Stromal cell of bone marrow (primary cell): Measurements from ENCODE around the gene BRINP2.

Experiments used
- DNase-seq: peaks from one replicate; pipeline ENCODE4 v3.0.0-alpha.2; 2012; ENCODE audit warnings: low read depth

The BRINP2 gene

GRCh38 chr1:177219554-177220458, 49.0 kb downstream of the BRINP2 start:
- no peak for DNase-seq

DNA sequence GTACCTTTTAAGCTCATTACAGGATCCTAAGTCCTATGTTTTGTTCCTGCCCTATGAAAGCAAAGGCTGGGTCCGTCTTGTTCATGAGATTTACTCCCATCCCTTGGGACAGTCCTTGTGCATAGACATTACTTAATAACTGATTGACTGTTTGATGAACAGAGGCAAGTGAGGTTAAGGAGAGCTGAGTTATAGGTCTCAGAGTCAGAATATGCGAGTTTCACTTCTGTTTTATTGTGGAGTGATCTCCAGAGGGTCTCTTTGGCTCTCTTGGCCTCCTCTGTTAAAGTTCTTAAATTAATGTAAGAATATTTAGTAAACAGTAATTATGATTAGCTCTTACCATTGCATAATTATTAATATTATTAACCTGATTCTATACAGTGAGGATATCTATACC, 52.6 kb downstream of the BRINP2 start:
- no peak for DNase-seq

- DNase-seq, result no peak
Measured at GRCh38 chr1:177227978-177228692, 57.4 kb downstream of the BRINP2 start.

- no peak for DNase-seq
Measured at GRCh38 chr1:177228693-177229065, 57.9 kb downstream of the BRINP2 start.

DNA sequence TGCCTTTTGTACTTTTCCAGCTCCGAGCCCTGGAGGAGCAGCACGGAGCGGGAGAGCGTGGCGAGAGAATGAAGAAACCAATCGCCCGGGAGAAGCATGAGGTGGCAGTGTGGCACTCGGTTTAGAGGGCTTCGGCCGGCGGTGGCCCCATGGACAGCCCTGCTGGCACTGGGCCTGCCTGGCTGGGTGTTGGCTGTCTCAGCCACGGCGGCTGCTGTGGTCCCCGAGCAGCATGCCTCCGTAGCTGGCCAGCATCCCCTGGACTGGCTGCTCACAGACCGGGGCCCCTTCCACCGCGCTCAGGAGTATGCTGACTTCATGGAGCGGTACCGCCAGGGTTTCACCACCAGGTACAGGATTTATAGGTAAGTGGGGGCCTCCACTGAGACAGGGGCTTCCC, 59.0 kb downstream of the BRINP2 start:
- no peak for DNase-seq

GRCh38 chr1:177230228-177231016, 59.7 kb downstream of the BRINP2 start:
- no peak for DNase-seq

GRCh38 chr1:177235350-177235749, 64.6 kb downstream of the BRINP2 start:
- DNase-seq, result no peak

DNA sequence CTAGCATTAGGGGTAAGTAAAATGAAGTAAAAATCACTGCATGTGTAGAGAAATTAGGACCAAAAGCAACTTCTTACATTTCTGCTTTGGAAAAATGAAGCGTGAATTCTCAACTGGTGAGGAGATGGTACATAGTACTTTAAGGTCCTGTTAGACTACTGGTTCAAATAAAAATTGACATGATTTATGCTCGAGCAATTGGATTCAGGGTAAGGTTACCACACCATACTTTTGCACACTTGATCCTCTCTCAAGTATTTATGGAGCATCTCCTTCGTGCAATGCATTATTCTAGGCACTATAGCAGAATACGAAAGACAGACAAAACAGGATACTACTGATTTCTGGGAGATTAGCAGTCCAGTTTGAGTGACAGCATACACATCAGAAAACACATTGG, 66.2 kb downstream of the BRINP2 start:
- no peak for DNase-seq

- DNase-seq, result no peak
Measured at GRCh38 chr1:177238967-177239366, 68.2 kb downstream of the BRINP2 start.

DNA sequence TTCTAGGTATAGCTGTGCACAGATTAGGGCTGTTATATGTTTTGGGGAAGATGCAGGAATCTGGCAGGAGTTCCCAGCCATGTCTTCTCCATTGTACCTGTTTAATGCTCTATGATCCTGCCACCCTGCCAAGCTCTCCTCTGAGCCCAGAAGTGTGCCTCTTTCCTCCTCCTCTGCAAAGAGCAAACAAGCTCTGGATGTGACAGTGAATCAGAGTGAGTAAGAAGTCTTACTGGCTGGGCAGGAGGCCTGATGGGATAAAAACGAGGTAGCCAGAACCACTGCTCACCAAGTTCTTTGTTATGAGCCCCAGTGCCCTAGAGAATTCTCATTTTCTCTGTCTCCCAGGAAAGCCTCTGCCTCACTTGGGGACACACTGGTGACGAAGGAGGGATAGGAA, 69.0 kb downstream of the BRINP2 start:
- DNase-seq, result no peak

DNA sequence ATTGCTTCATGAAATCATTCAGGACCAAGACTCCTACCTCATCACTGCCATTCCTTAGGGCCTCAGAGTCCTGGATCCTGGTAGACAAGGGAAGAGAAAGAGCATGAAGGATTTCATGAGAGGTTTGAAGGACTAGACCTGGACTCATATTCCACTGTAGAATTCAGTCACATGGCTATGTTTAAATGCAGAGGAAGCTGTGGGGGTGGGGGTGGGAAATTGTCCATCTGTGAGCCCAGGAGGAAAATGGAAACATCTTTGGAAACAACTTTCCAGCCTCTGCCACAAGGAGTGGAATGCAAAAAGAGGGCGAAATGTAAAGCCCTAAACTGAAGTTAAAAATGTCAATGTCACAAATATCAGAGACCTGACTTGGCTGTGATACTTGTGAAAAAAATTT, 73.0 kb downstream of the BRINP2 start:
- DNase-seq, result no peak

DNA sequence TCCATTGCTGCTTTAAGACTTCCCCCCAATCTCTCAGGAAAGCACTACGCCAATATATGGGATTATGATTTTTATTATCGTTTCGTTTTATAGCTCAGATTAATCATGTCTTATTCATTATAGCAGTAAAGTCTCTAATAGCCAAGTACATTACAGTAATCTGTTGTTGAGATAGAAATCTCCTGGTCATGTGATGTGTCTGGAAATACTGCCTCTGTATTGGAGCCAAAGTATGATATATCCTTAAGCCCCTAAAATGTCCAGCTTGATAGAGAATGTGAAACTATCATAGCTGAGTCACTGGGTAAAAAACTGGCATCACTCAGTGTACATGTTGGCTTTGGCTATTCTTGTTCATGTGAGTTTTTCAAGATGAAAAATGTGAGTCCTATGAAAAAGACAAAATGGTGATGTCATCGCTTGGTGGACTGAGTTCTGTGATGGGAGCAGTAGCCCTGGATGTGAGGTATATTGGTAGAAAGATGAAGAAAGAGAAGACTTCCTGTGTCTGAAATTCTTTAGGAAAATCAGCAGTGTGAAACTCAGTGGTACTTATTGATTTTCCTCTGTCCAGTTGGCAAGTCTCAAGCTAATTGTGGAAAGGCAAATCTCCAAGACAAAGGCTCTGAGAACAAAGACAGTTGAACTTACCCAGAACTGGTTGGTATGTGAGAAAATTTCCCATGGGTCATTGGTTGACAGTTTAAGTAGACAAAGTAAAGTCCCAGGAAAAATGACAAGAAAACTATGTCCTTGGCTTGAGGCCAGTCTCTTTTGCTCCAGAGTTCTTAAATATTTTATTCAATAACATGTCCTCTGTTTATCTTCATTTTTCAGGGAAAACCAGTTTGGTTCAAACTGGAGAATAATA, 76.2 kb downstream of the BRINP2 start:
- DNase-seq, result peak; percentile 44

DNA sequence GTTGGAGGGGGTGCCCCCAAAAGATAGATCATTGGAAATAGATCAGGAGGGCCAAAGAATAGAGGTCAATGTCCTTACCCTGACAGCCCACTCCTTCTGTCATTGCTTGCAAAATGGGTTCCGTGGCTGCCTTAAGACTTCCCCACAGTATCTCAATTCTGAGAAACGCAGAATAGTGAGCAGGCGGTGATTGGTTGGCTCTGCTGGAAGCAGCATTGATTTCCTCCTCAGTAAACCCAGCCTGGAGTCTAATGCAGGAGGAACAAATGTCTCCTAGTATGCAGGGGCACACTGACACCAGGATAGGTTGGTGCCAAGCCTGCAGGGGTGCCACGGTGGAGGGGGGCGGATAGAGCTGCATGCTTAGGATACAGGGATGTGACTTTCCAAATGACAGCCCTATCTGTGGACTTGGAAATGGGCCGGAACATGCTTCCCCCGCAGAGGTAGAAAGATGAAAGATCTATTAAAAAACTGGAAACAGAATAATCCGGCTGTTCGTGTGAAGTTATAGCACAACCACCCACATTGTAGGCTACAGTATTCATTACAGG, 76.9 kb downstream of the BRINP2 start:
- DNase-seq, result no peak

- DNase-seq, result no peak
Measured at GRCh38 chr1:177248258-177248657, 77.5 kb downstream of the BRINP2 start.

DNA sequence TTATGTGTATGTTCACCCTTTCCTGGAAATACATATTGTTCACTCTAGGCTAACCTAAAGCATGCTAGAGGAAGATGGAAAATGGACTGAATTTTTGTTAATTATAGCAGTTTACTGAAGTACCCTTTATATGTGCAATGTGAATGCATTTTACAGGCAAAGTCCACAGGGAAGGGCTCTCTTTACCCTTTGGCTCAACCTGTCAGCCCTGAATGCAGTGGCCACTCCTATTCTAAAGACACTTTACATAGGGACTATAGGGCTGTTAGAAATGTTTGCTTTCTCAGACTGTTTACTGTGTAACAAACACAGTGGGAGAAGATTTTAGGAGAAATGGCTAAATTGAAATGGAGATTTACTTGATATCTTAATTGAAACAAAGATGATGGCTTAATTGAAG, 78.5 kb downstream of the BRINP2 start:
- no peak for DNase-seq

DNA sequence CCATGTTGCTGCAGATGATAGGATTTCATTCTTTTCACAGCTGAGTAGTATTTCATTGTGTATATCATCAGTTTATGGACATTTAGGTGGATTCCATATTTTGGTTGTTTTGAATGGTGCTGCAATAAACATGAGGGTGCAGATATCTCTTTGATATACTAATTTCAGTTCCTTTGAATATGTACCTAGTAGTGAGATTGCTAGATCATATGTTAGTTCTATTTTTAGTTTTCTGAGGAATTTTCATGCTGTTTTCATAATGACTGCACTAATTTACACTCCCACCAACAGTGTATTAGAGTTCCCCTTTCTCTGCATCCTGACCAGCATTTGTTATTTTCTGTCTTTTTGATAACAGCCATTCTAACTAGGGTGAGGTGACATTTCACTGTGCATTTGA, 82.1 kb downstream of the BRINP2 start:
- no peak for DNase-seq

DNA sequence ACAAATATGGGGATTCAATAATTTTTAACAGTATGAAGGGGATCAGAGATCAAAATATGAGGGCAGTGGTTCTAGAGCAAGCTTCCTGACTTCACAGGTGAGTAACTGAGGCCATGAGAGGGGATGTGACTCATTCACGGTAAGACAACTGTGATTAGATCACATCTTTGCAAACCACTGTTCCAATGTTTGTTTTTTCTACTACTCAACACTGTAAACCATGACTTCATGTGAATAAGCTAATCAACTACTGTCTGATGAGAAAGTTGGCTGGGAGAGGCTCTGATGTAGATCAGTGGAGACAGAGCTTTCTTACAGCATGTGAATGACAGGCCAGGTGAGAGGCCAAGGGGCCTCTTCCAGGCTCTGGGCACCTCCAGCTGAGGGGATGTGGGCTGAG, 84.7 kb downstream of the BRINP2 start:
- no peak for DNase-seq

DNA sequence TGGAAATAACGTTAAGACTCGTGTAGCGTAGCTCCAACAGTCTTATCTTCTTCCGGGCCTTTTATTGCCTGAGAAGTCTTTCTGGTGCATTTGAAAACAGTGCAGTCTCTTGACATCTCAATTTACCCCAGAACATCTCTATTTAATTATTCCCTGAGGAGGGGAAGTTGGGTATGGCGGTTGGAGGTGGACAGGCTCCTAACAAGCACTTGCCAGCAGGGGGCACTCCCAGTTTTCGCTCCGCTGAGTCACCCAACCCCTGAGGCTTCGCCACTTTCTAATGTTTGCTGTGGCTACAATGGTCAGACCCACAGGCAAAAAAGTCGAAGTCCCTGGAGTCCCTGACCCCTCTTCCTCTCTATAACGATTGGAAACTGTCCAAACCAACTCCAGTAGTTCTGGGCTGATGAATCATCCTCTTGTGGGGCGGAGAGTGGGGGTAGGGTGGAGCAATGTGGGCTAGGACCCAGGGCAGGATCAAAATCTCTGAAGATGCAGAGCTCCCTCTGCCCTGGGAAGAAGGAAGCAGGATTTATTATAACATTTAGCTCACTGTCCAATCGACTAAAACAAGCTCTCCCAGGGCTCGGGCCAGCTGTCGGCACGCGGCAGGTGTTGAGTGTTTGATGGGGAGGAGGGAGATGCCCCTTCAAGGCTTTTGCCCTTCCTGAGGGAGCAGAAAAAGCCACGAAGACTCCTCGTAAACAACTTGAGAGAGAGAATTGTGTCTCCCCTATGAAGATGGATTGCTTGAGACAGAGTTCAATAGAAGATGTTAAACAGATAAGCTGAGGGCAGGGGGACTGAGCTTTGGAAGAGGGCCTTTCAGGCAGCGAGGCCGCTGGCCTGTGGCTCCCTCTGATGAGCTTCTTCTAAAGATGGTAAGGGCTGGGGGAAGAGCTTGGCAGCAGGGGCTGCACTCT, 85.7 kb downstream of the BRINP2 start:
- peak; percentile 93 for DNase-seq

DNA sequence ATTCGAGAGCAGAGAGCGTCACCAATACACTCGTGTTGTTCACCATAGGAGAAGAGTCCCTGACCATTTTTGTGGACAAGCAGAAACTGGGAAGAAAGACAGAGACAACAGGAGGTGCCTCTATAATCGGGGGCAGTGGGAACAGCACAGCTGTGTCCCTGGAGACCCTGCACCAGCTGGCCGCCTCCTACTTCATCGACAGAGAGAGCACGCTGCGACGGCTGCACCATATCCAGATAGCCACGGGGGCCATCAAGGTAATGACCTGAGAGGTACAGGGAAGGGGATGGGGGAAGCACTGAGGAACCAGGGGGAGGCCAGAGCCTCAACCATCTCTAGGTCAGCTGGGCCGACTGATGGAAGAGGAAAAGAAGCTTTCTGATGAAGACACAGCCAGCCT, 86.4 kb downstream of the BRINP2 start:
- no peak for DNase-seq

- no peak for DNase-seq
Measured at GRCh38 chr1:177257576-177257975, 86.8 kb downstream of the BRINP2 start.
